H1 (cell line): ENCODE measurements around the gene GSDME. TPM values are rescaled to one million over a fixed set of nuclear protein-coding genes. Genes with fewer than 3 reads are reported as not detected.

Experiments
- CTCF ChIA-PET: fragments of 300-600 bp; sonication (Branson Sonifier 250); formaldehyde crosslinking; loops from one replicate; lab custom pipeline; 2021; ENCODE audit not compliant: partially characterized antibody; lab: Charles Lee
- POLR2A ChIA-PET: fragments of 300-600 bp; sonication (Branson Sonifier 250); formaldehyde crosslinking; loops from one replicate; lab custom pipeline; 2021; ENCODE audit warnings: inconsistent platforms; ENCODE audit not compliant: partially characterized antibody; lab: Charles Lee
- DNase-seq, 2 experiments: peaks; one replicate each; pipeline versions ENCODE4 v3.0.0 to v3.0.0-alpha.2; 2010 to 2022; ENCODE audit warnings: low spot score in 2 of 2, low read depth in 1 of 2, mixed read lengths in 1 of 2
- FAIRE-seq: peaks from 2 replicates; lab custom pipeline; 2011; peaks lifted over from hg19 to GRCh38; lab: Jason Lieb, UNC
- H2AFZ ChIP-seq: 2 replicates; pipeline ENCODE4 v1.8.1; 2012; ENCODE audit warnings: low read length, inconsistent platforms
- H2AK5ac ChIP-seq: 2 replicates; pipeline ENCODE4 v1.6.1; 2013; ENCODE audit warnings: low read depth, low read length
- H2BK120ac ChIP-seq: replicated peaks from 2 replicates; pipeline ENCODE3; 2013; ENCODE audit warnings: low read depth, low read length, inconsistent platforms
- H2BK12ac ChIP-seq: 2 replicates; pipeline ENCODE4 v1.6.1; 2013; ENCODE audit warnings: low read depth, low read length
- H2BK15ac ChIP-seq: 2 replicates; pipeline ENCODE4 v1.6.1; 2013; ENCODE audit warnings: low read length
- H2BK20ac ChIP-seq: 2 replicates; pipeline ENCODE4 v1.6.1; 2013; ENCODE audit warnings: low read length
- H2BK5ac ChIP-seq: 2 replicates; pipeline ENCODE4 v1.6.1; 2013; ENCODE audit warnings: low read depth, low read length
- H3K14ac ChIP-seq: 2 replicates; pipeline ENCODE4 v1.6.1; 2013; ENCODE audit warnings: inconsistent platforms; ENCODE audit not compliant: insufficient read length
- H3K18ac ChIP-seq: 2 replicates; pipeline ENCODE4 v1.6.1; 2013; ENCODE audit warnings: low read length; ENCODE audit errors: extremely low read depth
- H3K23ac ChIP-seq: 2 replicates; pipeline ENCODE4 v1.6.1; 2013; ENCODE audit warnings: inconsistent platforms; ENCODE audit not compliant: insufficient read length
- H3K23me2 ChIP-seq: 2 replicates; pipeline ENCODE4 v1.6.1; 2013; ENCODE audit warnings: low read depth, low read length
- H3K27ac ChIP-seq: 2 replicates; pipeline ENCODE4 v1.6.1; 2011; ENCODE audit warnings: low read depth, low read length, inconsistent platforms
- H3K27me3 ChIP-seq, 4 experiments: replicated peaks in 1 of 4; 1 replicate in 1 of 4; 2 replicates in 3 of 4; pipeline versions ENCODE4 v1.6.1 to v1.8.1; 2011 to 2013; ENCODE audit warnings: low read length in 3 of 4, mild to moderate bottlenecking in 3 of 4, inconsistent platforms in 2 of 4, mixed read lengths in 2 of 4, moderate library complexity in 1 of 4; ENCODE audit not compliant: control insufficient read depth in 3 of 4, insufficient read depth in 3 of 4; ENCODE audit errors: extremely low read depth in 1 of 4
- H3K36me3 ChIP-seq, 4 experiments: 2 replicates each; pipeline versions ENCODE4 v1.6.1 to v1.8.1; 2011 to 2013; ENCODE audit warnings: mild to moderate bottlenecking in 4 of 4, low read length in 3 of 4, moderate library complexity in 2 of 4, control low read depth in 1 of 4, inconsistent platforms in 1 of 4; ENCODE audit not compliant: insufficient read depth in 4 of 4, control insufficient read depth in 2 of 4
- H3K4ac ChIP-seq: replicated peaks from 2 replicates; pipeline ENCODE3; 2013; ENCODE audit warnings: low read length, low read depth, mixed read lengths, inconsistent platforms; ENCODE audit not compliant: insufficient read length
- H3K4me1 ChIP-seq, 4 experiments: replicated peaks in 1 of 4; 1 replicate in 1 of 4; 2 replicates in 3 of 4; pipeline versions ENCODE4 v1.6.1 to v1.8.1; 2011 to 2013; ENCODE audit warnings: low read length in 3 of 4, inconsistent platforms in 2 of 4, mixed read lengths in 1 of 4; ENCODE audit not compliant: insufficient read depth in 4 of 4, control insufficient read depth in 3 of 4
- H3K4me2 ChIP-seq, 2 experiments: 2 replicates each; pipeline versions ENCODE4 v1.6.1 to v1.8.1; 2011 to 2013; ENCODE audit warnings: low read depth in 2 of 2, low read length in 2 of 2, control low read depth in 1 of 2, inconsistent platforms in 1 of 2, mild to moderate bottlenecking in 1 of 2; ENCODE audit not compliant: insufficient read depth in 1 of 2
- H3K4me3 ChIP-seq, 4 experiments: fragments of 200-600, 300-600 bp in 1 of 4; sonication (generic), shearing (Covaris generic), sonication (Bioruptor Twin) in 1 of 4; 2 replicates each; pipeline versions ENCODE4 v1.5.1 to v1.8.1; 2011 to 2016; ENCODE audit warnings: low read length in 4 of 4, low read depth in 3 of 4, control low read depth in 2 of 4, inconsistent platforms in 2 of 4, mild to moderate bottlenecking in 2 of 4, mixed read lengths in 1 of 4, moderate library complexity in 1 of 4; ENCODE audit not compliant: insufficient read depth in 2 of 4; ENCODE audit errors: extremely low read depth in 1 of 4
- H3K56ac ChIP-seq: replicated peaks from 2 replicates; pipeline ENCODE3; 2013; ENCODE audit warnings: low read depth, mild to moderate bottlenecking, mixed read lengths, low read length, inconsistent platforms; ENCODE audit not compliant: insufficient read length
- H3K79me1 ChIP-seq: 2 replicates; pipeline ENCODE4 v1.6.1; 2013; ENCODE audit warnings: low read depth, low read length, control low read depth
- H3K79me2 ChIP-seq, 2 experiments: 2 replicates each; pipeline versions ENCODE4 v1.6.1 to v1.8.1; 2012 to 2013; ENCODE audit warnings: low read length in 2 of 2, mild to moderate bottlenecking in 2 of 2, inconsistent platforms in 1 of 2; ENCODE audit not compliant: insufficient read depth in 2 of 2, control insufficient read depth in 1 of 2
- H3K9ac ChIP-seq, 4 experiments: replicated peaks in 1 of 4; 1 replicate in 1 of 4; 2 replicates in 3 of 4; pipeline versions ENCODE4 v1.6.1 to v1.8.1; 2011 to 2013; ENCODE audit warnings: low read depth in 3 of 4, low read length in 3 of 4, control low read depth in 2 of 4, mild to moderate bottlenecking in 2 of 4, moderate library complexity in 2 of 4, inconsistent platforms in 1 of 4; ENCODE audit errors: extremely low read depth in 1 of 4
- H3K9me3 ChIP-seq, 2 experiments: 2 replicates each; pipeline versions ENCODE4 v1.6.1 to v1.8.1; 2012 to 2013; ENCODE audit warnings: mild to moderate bottlenecking in 2 of 2, moderate library complexity in 2 of 2, control low read depth in 1 of 2, inconsistent platforms in 1 of 2, low read depth in 1 of 2, low read length in 1 of 2, mixed read lengths in 1 of 2; ENCODE audit not compliant: insufficient read depth in 2 of 2
- H4K20me1 ChIP-seq, 2 experiments: replicated peaks in 1 of 2; 2 replicates each; pipeline versions ENCODE3 to v1.8.1; 2011 to 2013; ENCODE audit warnings: inconsistent platforms in 2 of 2, low read length in 2 of 2, mild to moderate bottlenecking in 1 of 2; ENCODE audit not compliant: insufficient read depth in 2 of 2, control insufficient read depth in 1 of 2
- H4K5ac ChIP-seq: 2 replicates; pipeline ENCODE4 v1.6.1; 2013; ENCODE audit warnings: low read length, low read depth, mixed read lengths, inconsistent platforms; ENCODE audit not compliant: insufficient read length
- H4K8ac ChIP-seq: 2 replicates; pipeline ENCODE4 v1.8.0; 2013; ENCODE audit warnings: mild to moderate bottlenecking, moderate library complexity, low read length, inconsistent platforms; ENCODE audit not compliant: insufficient read depth; ENCODE audit errors: extremely low read depth
- H4K91ac ChIP-seq: replicated peaks from 2 replicates; pipeline ENCODE3; 2013; ENCODE audit warnings: low read length, mixed read lengths, inconsistent platforms; ENCODE audit not compliant: insufficient read length
- CTBP2 ChIP-seq: IDR thresholded peaks from 2 replicates; pipeline ENCODE4 v1.7.0; 2011; ENCODE audit warnings: borderline replicate concordance, mild to moderate bottlenecking, moderate library complexity, mixed read lengths, low read length; ENCODE audit not compliant: insufficient read depth, insufficient read length
- WGBS, 2 experiments: shearing (Covaris generic) in 1 of 2; methylation state at CpG; one replicate each; pipeline versions ENCODE4 v1.1.6 to v1.1.7; 2013 to 2015; ENCODE audit warnings: low lambda C conversion rate in 2 of 2, mixed read lengths in 2 of 2, inconsistent platforms in 1 of 2, low coverage in 1 of 2, missing lambda C conversion rate in 1 of 2; ENCODE audit not compliant: insufficient replicate concordance in 2 of 2, insufficient coverage in 1 of 2, insufficient read length in 1 of 2; ENCODE audit errors: extremely low coverage in 1 of 2, missing lambda C conversion rate in 1 of 2; 5-methylcytosine and 5-hydroxymethylcytosine counted together
- polyA plus RNA-seq, 7 experiments: library from polyadenylated mRNA; depleted of rRNA in 3 of 7; stranded (reverse) in 5 of 7; unstranded in 2 of 7; fragments of >200 nt in 5 of 7; fragments of 200-250 nt in 2 of 7; gene quantifications; 1 replicate in 5 of 7; 2 replicates in 1 of 7; 4 replicates in 1 of 7; pipeline versions ENCODE4 v1.2.1 to v1.2.3, GENCODE V29; 2011 to 2013; ENCODE audit warnings: missing spikeins in 2 of 7, mixed read lengths in 2 of 7
- total RNA-seq: library from RNA; stranded (reverse); fragmentation: NEBNext Ultra II Directional; extraction: Animal tissue kit (Norgen Biotek cat#: 25700); gene quantifications from 2 replicates; pipeline ENCODE4 v1.2.1, GENCODE V29; 2021

The GSDME gene
- total and polyA plus RNA-seq, 2 of the 8 experiments (the other 6 are each of a cell fraction or from before 2014, with no cell fraction given): 5.4 to 7.6 TPM

DNA sequence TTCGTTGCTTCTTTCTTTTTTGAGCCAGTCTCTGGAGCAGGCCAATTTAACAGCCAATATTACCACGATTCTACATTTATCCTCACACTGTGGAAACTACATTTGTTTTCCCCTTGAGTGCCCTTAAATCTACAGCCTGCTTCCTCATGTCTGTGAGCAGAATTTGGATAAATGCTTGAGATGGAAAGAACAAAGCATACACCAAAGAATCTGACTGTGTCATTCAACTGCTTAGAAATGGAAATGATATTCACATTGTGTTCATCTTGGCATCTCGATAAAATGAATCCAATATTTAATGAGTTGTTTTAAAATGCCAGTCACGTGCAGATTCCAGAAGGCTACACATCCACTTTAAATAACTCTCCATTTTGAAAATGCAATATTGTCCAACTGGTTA, 41.0 kb upstream of the GSDME start:
- no peak overlapping the region for H3K14ac ChIP-seq
- H3K4me1 ChIP-seq: peaks cover 0 to 2% (median 0%) of the 10 kb centered on the region in 4 experiments; a peak in 1 of 7 replicates
- no peaks in the 10 kb centered on the region for H3K79me1 ChIP-seq
- H2BK5ac ChIP-seq: no peak overlapping the region
- no peak overlapping the region for H3K18ac ChIP-seq
- H3K9me3 ChIP-seq: no peaks in the 10 kb centered on the region; a peak in 1 of 4 replicates
- H3K23me2 ChIP-seq: peaks cover 2% of the 10 kb centered on the region; the same call in 1 of the 2 replicates
- no peak overlapping the region for H2BK120ac ChIP-seq
- no peak overlapping the region for H2AK5ac ChIP-seq
- no peaks in the 10 kb centered on the region for H3K79me2 ChIP-seq
- no peak overlapping the region for H2BK12ac ChIP-seq
- H2BK15ac ChIP-seq: no peak overlapping the region
- FAIRE-seq (no peak), DNase-seq (no peak)
- H3K23ac ChIP-seq: no peak overlapping the region
- no peak overlapping the region for H3K56ac ChIP-seq
- no peak overlapping the region for H4K91ac ChIP-seq
- no peak overlapping the region for H3K4me2 ChIP-seq
- no peak overlapping the region for H3K4me3 ChIP-seq
- no peak overlapping the region for H2AFZ ChIP-seq
- no peaks in the 10 kb centered on the region for H3K27me3 ChIP-seq
- WGBS, 2 experiments: 92% methylated on average over 4 of the region's 4 CpGs; no CpG with 5 or more reads in 1 of the 2 experiments
- CTCF ChIA-PET: interaction anchor here (0.7 to 1.3 kb wide), 2 partner anchors 14 to 516 kb away, joined by 4 read pairs; no protein-coding TSS in a partner anchor
- H3K9ac ChIP-seq: no peak overlapping the region
- no peak overlapping the region for H3K27ac ChIP-seq
- no peak overlapping the region for H4K5ac ChIP-seq
- H3K36me3 ChIP-seq: no peaks in the 10 kb centered on the region; a peak in 2 of 8 replicates
- no peak overlapping the region for H3K4ac ChIP-seq
- H4K8ac ChIP-seq: no peak overlapping the region
- H2BK20ac ChIP-seq: no peak overlapping the region
- H4K20me1 ChIP-seq: no peaks in the 10 kb centered on the region
- no peak for TF ChIP-seq CTBP2
- POLR2A ChIA-PET: no interaction called here
